GM04503 (cell line): ENCODE measurements around the gene PAX2.

ENCODE experiments used
- DNase-seq: peaks from one replicate; pipeline ENCODE4 v3.0.0-alpha.2; 2012; ENCODE audit warnings: low read depth

The PAX2 gene

GRCh38 chr10:100858261-100858660 is 112.9 kb downstream of the PAX2 start:
- DNase-seq: no peak

- DNase-seq: no peak
Measured at GRCh38 chr10:100858747-100859483, 113.5 kb downstream of the PAX2 start.

GRCh38 chr10:100859484-100859763 is 114.0 kb downstream of the PAX2 start:
- no peak for DNase-seq

- DNase-seq: no peak
Measured at GRCh38 chr10:100863433-100863832, 118.1 kb downstream of the PAX2 start.

DNA sequence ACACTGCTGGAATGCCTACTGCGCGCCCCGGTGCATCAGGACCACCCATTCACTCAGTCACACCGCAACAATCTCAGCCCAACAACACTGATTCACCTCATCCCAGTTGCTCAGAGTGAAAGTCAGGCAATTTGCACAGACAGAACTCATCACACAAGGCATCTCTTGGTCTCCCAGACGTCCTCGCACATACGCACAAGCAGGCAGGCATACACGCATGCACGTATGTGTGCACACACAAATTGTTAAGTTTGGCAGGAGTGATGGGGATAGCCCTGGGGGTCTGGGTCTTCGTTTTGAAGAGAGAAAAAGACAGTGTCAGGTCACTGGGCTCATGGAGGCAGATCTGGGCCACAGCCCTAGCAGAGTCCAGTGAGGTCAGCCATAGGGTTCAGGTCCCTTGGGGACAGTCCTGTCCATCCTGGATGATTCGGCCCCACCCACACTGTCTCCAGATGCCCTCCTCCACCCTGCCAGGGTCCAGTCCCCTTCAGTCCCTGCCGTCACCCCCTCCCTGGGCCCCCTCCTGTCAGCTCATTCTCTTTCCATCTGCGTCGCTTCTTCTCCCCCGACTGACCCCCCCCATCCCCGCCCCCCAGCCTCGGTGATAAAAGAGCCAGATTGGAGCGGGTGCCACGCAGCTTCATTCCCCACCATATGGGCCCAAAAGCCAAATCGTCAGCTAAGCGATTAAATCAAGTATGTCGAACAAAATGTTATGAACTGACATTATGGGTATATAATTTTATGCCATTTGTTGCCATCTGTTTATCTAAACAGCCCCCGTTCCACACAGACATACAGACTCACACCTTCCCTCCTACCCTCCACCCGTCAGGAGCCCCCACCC is 118.9 kb downstream of the PAX2 start:
- no peak for DNase-seq

DNA sequence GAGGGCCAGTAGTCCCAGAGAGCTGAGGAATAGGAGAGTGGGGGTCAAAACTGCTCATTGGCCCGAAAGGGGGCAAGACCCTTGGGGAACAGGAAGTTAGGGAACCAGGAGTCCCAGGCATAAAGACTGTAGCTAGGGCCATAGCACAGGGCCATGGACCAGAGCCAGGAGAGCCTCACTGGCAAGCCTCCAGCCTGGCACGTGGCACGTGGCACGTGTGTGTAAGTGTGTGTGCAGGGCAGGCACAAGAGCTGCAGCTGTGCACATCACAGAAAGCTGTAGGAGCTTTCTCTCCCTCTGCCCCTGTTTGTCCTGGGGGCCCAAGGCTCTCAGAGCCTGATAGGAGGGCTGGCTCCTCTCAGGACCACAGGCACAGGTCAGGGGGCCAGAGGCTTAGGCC is 119.6 kb downstream of the PAX2 start:
- DNase-seq: no peak

DNA sequence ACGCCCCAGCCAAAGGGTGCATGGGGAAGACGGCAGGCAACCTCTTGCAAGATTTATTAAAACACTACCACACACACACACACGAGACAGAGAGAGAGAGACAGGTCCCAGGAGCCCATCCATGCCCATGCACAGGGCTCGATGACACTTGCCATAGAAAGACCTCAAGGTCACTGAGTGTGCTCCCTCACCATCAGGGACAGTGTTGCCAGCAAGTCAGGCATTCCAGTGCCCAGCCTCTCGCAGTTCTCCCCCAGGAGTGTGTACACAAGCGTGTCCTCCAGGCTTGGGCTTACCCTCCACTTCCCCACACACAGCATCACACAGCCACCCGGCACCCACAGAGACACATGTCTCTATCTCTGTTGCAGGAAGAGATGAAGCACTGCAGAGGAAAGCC is 120.6 kb downstream of the PAX2 start:
- no peak for DNase-seq

DNA sequence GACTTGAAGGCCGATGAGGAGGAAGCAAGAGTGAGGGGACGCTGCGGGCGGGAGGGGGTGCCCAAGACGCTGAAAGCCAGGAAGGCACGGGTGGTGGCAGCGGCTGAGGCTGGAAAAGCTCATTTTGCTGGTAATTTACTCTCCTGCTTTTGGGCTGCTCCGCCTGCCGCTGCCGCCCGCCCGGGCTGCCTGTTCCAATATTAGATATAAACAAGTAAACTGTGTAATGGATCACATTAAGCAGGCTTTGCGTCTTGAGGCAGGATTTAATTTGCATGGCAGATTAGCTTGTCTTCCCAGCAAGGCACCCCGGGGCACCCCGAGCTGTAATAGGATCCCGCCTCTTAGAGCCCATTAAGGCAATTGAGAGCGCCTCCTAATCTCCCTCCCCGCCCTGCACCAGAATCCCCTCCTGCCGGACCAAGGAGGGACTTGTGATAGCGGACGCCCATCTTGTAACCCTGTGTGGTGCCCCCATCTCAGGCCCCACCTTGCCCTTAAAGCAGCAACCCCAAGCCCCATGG is 121.3 kb downstream of the PAX2 start:
- no peak for DNase-seq

GRCh38 chr10:100867261-100867963 is 122.0 kb downstream of the PAX2 start:
- DNase-seq: no peak

- no peak for DNase-seq
Measured at GRCh38 chr10:100868382-100868781, 123.0 kb downstream of the PAX2 start.

DNA sequence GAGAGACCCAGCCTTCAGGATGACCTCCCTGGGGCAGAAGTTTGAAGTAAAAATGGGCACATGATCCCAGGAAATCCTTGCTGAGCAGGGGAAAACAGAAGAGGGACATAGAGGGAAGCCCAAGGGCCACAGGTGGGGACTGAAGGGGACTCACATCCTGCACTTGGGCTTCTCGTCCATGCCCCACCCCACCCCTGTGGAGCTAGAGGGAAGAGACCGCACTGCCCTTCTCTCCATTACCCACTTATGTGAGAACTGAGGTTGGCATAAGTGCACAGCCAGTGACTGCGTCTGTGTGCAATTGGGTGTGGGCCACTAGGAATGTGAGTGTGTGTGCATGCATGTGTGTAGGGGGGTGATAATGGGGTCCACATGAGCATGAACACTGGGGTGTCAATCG is 124.0 kb downstream of the PAX2 start:
- DNase-seq: no peak

DNA sequence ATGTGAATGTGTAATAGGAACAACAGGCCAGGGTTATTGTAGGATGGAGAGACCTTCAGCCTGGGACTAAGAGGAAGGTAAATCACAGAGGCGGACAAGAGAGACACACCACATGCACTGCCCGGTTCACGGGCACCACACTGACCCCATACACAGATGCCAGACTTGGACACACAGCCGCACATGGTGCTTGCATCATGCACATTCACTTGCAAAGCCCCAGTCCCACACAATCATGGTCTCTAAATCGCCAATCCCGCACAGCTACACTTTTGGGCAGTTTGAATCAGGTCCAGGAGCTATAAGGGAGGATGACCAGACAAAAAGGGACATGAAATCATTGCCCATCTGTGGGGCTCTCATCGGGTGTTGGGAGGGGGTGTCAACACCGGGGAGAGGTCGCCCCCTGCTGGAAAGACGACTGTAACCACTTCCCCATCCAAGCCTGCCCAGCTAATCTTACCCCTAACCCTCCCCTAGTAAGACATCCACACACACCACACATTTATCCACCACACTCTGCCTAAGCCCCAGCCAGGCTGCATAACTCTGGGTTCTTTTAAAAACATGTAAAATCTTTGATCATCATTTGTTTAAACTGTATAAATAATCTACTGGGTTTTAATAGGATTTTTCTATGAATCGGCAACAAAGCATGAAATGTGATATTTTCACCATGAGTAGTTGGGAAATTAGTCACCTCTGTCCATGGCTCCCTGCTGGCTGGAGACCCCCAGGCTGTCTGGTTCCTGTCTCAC is 126.8 kb downstream of the PAX2 start:
- no peak for DNase-seq

GRCh38 chr10:100873146-100873826 is 127.9 kb downstream of the PAX2 start:
- no peak for DNase-seq

GRCh38 chr10:100873827-100874326 is 128.5 kb downstream of the PAX2 start:
- DNase-seq: no peak

- no peak for DNase-seq
Measured at GRCh38 chr10:100874702-100875483, 129.5 kb downstream of the PAX2 start.

DNA sequence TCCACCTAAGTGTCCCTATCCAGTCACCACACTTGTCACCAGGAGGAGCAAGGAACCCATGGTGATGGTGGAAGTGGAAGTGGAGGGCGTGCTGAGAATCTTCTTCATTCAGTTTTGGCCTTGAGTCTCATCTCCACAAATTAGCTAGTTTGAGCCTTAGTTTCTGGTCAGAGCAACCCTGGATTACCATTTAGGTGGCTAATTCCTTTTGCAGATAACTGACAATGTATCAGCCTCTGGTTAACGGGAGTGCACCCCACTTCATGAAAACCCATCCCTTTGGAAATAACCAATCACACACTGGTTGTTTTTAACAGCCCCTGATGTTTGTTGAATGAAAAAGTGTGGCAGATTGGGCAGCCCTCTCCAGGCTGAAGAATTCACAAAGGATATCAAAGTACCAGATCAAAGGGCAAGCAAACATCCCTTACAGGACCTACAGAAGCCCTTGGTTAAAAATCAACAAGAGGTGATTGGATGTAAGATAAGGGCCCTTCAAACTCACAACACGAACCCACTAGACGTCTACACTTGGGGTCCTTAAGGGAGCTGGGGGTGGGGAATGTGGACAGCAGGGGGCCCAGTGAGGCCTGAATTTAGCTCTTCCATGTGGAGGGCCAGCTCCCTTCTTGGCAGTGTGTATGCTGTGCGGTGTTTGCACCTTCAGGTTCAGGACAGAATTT is 130.2 kb downstream of the PAX2 start:
- no peak for DNase-seq

DNA sequence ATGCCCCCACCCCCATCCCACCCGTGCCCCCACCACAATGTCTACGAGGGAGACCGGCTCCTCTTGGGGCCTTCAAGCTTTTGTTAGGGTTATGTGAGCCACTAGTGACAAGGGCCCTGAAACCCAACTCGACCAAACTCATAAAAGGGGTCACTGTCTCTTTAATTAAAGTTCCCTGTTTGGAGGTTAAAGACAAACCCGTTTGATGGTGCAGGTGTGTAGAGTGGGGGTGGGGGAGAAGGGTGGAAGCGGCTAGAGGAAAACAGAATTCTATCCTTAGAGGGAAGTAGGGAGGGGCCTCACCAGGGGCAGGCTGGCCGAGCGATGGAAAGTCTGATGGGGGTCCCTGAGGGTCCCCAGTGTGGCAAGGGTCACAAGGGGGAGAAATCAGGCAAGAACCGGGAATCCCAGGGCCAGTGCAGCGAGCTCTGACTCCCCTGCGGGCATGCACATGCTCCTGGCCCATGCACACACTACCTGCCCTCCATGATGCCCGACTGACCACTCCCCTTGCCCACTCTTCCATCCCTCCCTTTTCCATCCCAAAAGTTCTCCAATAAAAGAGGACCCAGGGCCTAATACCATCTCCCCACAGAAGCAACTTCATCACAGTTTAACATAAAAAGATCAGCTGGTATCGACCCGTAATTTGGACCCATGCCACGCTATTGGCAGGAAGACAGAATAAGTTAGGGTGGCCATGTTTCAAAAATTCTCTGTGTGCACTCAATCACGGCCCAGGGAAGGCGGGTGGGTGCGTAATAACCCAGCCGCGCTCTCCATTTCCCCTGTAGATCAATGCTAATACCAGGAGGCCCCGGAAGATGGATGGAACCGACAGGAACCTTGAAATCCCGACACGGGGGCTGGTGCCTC is 131.4 kb downstream of the PAX2 start:
- DNase-seq: no peak

DNA sequence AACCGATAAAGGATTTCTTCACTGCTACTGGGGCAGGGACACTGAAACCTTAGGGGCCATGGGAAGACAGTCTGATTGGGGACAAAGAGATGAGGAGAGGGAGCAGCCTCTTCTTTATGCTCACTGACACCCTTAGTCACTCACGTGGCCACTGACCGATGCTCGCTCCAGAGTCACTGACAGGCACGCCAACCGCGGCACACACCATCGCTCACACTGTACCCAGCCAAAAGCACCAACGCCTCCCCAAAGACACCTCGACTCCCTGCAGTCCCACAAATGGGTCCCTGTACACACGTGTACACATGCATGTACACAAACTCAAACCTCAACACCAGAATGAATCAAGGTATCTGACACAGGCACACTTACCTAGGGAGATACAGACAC is 132.1 kb downstream of the PAX2 start:
- no peak for DNase-seq
